Measurements from ENCODE around the gene YBX3. TPM values are rescaled to one million over a fixed set of nuclear protein-coding genes. Genes with fewer than 3 reads are reported as not detected.

YBX3 gene
- total and polyA plus RNA-seq, 2 donors (not counting 1 experiment from before 2014, with no cell fraction given) = 60.8 to 191 TPM

DNA sequence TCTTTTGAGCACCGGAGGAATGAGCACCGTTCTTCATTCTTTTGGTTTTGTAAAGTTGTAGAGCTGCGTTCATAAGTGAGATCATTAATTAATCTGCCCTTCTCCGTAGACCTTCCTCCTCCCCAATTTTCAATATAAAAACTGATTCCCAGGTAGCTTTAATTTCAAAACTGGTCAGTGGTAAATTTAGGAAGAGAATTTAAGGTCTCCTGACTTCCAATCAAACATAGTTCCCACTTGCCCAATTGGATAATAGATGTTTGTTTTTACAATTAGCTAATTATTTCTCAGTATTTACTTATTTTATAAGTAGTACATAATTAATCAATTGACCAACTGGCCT is 27.2 kb upstream of the YBX3 start:
- peak overlapping the region; percentile 58 for H3K9ac ChIP-seq (ENCODE audit: low read length)
- no peaks in the 10 kb centered on the region for H3K79me2 ChIP-seq (ENCODE audit: control insufficient read depth, insufficient read depth, low read length)
- peak overlapping the region; percentile 75 for H2AFZ ChIP-seq (ENCODE audit: insufficient read depth, low read depth, low read length, poor library complexity, severe bottlenecking)
- intact Hi-C loops (cut with micrococcal nuclease) = loop anchor here (1.0 to 5.0 kb wide), 3 partner anchors 28 to 515 kb away; partner anchors contain the start of genes MAGOHB and YBX3
- peaks cover 0 to 6% (median 2%) of the 10 kb centered on the region in 4 experiments for H3K27me3 ChIP-seq (replicated peaks in 1 of 4; ENCODE audit: control extremely low read depth in 1 of 4, control insufficient read depth in 3 of 4, insufficient read depth in 4 of 4, low read length in 3 of 4)
- H3K4me2 ChIP-seq (replicated peaks; ENCODE audit: low read depth, low read length, poor library complexity, severe bottlenecking) = peak overlapping the region; percentile 76
- H3K4me3 Mint-ChIP-seq = peak overlapping the region; percentile 72
- H3K4me3 ChIP-seq (ENCODE audit: control extremely low read depth in 1 of 5, extremely low read depth in 1 of 5, insufficient read depth in 1 of 5, low read depth in 2 of 5, low read length in 4 of 5) = peak overlapping the region in 1 of 5 experiments; percentile 41
- ChIA-PET POLR2A (no interaction called here), CTCF (interaction anchor here (0.7 to 1.9 kb wide), 8 partner anchors 9 to 449 kb away, joined by 3 to 5 read pairs (median 4); no protein-coding TSS in a partner anchor)
- no peak for DNase-seq
- no peak overlapping the region for H3K27ac ChIP-seq (ENCODE audit: low read length in 2 of 2)
- no peak for ATAC-seq (ENCODE audit: low read depth)
- H3K27ac Mint-ChIP-seq = no peak overlapping the region
- H3K4me1 Mint-ChIP-seq = peaks cover 9% of the 10 kb centered on the region
- no peaks in the 10 kb centered on the region for H3K9me3 Mint-ChIP-seq (ENCODE audit: insufficient read depth)
- H3K9me3 ChIP-seq (ENCODE audit: control extremely low read depth in 1 of 3, control insufficient read depth in 2 of 3, insufficient read depth in 1 of 3, low read length in 2 of 3) = peaks cover 0 to 5% (median 1%) of the 10 kb centered on the region in 3 donors
- no peaks in the 10 kb centered on the region for H3K36me3 ChIP-seq (replicated peaks in 1 of 2; ENCODE audit: control extremely low read depth in 1 of 2, control insufficient read depth in 1 of 2, extremely low read depth in 1 of 2, insufficient read depth in 2 of 2, low read length in 1 of 2)
- TF ChIP-seq EZH2 (IDR thresholded peaks at IDR 0.05; ENCODE audit: borderline replicate concordance, insufficient read depth, low read depth, low read length, poor library complexity, severe bottlenecking) = no peak
- TF ChIP-seq, protein P1, sequence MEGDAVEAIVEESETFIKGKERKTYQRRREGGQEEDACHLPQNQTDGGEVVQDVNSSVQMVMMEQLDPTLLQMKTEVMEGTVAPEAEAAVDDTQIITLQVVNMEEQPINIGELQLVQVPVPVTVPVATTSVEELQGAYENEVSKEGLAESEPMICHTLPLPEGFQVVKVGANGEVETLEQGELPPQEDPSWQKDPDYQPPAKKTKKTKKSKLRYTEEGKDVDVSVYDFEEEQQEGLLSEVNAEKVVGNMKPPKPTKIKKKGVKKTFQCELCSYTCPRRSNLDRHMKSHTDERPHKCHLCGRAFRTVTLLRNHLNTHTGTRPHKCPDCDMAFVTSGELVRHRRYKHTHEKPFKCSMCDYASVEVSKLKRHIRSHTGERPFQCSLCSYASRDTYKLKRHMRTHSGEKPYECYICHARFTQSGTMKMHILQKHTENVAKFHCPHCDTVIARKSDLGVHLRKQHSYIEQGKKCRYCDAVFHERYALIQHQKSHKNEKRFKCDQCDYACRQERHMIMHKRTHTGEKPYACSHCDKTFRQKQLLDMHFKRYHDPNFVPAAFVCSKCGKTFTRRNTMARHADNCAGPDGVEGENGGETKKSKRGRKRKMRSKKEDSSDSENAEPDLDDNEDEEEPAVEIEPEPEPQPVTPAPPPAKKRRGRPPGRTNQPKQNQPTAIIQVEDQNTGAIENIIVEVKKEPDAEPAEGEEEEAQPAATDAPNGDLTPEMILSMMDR (IDR thresholded peaks at IDR 0.05) = peak; percentile 47
- H4K20me1 ChIP-seq (ENCODE audit: control insufficient read depth, insufficient read depth, low read length, poor library complexity, severe bottlenecking) = no peaks in the 10 kb centered on the region
- WGBS (ENCODE audit: insufficient coverage) = no CpG with 5 or more reads among the region's 4 CpGs
- peaks cover 5 to 9% of the 10 kb centered on the region in 2 donors for H3K4me1 ChIP-seq (ENCODE audit: control insufficient read depth in 2 of 2, insufficient read depth in 2 of 2, low read length in 2 of 2)
- H3K27me3 Mint-ChIP-seq = peaks cover 33% of the 10 kb centered on the region

DNA sequence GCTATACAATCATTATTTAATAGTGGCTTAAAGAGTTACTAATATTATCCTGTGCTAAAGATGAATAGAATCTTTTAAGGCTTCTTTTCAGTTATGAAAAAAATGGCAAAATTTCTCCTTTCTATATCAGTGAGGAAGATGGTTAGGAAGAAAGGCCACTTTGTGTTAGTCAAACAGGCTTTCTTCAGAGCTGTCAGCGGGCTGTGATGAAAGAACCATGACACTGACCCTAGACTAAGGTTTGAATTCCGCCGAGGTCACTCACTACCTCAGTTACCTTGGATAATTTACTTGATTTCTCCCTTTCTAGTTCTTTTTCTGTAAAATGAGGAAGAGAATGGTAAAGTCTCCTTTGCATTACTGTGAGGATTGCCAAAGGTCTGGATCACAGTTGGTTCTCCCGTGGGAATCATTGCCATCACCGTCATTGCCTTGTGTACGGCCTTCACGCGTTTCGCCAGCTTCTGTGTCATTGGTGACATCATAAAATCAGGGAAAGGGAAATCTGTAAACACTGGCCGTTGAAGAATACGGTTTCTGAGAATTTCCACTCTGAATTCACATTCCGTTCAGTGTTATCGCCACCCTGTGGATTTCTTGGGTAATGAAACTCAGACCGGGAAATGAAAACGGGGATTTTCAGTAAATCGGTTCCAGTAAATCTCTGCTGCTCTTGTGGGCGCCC is 26.7 kb upstream of the YBX3 start:
- peak overlapping the region; percentile 75 for H2AFZ ChIP-seq (ENCODE audit: insufficient read depth, low read depth, low read length, poor library complexity, severe bottlenecking)
- Mint-ChIP-seq H3K4me1 (peaks cover 9% of the 10 kb centered on the region), H3K27me3 (peaks cover 32% of the 10 kb centered on the region), H3K4me3 (peak overlapping the region; percentile 72), H3K27ac (no peak overlapping the region), H3K9me3 (ENCODE audit: insufficient read depth) (no peaks in the 10 kb centered on the region)
- WGBS (ENCODE audit: insufficient coverage) = 2% methylated on average over 8 of the region's 17 CpGs
- no peaks in the 10 kb centered on the region for H3K9me3 ChIP-seq (ENCODE audit: control extremely low read depth in 1 of 3, control insufficient read depth in 2 of 3, insufficient read depth in 1 of 3, low read length in 2 of 3)
- POLR2A ChIA-PET = no interaction called here
- peak overlapping the region; percentile 76 for H3K4me2 ChIP-seq (replicated peaks; ENCODE audit: low read depth, low read length, poor library complexity, severe bottlenecking)
- TF ChIP-seq, protein P1 (IDR thresholded peaks at IDR 0.05) = peak; percentile 90
- TF ChIP-seq EZH2 (IDR thresholded peaks at IDR 0.05; ENCODE audit: borderline replicate concordance, insufficient read depth, low read depth, low read length, poor library complexity, severe bottlenecking) = no peak
- H3K4me1 ChIP-seq (ENCODE audit: control insufficient read depth in 2 of 2, insufficient read depth in 2 of 2, low read length in 2 of 2) = peaks cover 5 to 9% of the 10 kb centered on the region in 2 donors
- DNase-seq = peak; percentile 85
- no peaks in the 10 kb centered on the region for H3K36me3 ChIP-seq (replicated peaks in 1 of 2; ENCODE audit: control extremely low read depth in 1 of 2, control insufficient read depth in 1 of 2, extremely low read depth in 1 of 2, insufficient read depth in 2 of 2, low read length in 1 of 2)
- H4K20me1 ChIP-seq (ENCODE audit: control insufficient read depth, insufficient read depth, low read length, poor library complexity, severe bottlenecking) = no peaks in the 10 kb centered on the region
- peak overlapping the region in 3 of 5 experiments; percentile 31 to 41 (median 34) for H3K4me3 ChIP-seq (ENCODE audit: control extremely low read depth in 1 of 5, extremely low read depth in 1 of 5, insufficient read depth in 1 of 5, low read depth in 2 of 5, low read length in 4 of 5)
- CTCF ChIA-PET = interaction anchor here (0.7 to 1.9 kb wide), 10 partner anchors 9 to 514 kb away, joined by 3 to 5 read pairs (median 3); partner anchors contain the start of gene YBX3
- intact Hi-C loops (cut with micrococcal nuclease) = loop anchor here (1.0 to 5.0 kb wide), 3 partner anchors 27 to 515 kb away; partner anchors contain the start of genes MAGOHB and YBX3
- peak overlapping the region; percentile 58 for H3K9ac ChIP-seq (ENCODE audit: low read length)
- H3K79me2 ChIP-seq (ENCODE audit: control insufficient read depth, insufficient read depth, low read length) = no peaks in the 10 kb centered on the region
- peak; percentile 98 for ATAC-seq (ENCODE audit: low read depth)
- H3K27ac ChIP-seq (ENCODE audit: low read length in 2 of 2) = no peak overlapping the region
- peaks cover 0 to 5% (median 2%) of the 10 kb centered on the region in 4 experiments for H3K27me3 ChIP-seq (replicated peaks in 1 of 4; ENCODE audit: control extremely low read depth in 1 of 4, control insufficient read depth in 3 of 4, insufficient read depth in 4 of 4, low read length in 3 of 4)
